PC-9 (cell line): ENCODE results near the gene PTTG1IP.

ENCODE experiments used
- CTCF ChIP-seq: fragments of 200-600 bp; sonication (generic); conservative IDR thresholded peaks from 2 replicates; pipeline ENCODE4 v1.6.1; 2017; ENCODE audit warnings: mixed run types, antibody characterized with exemption, mild to moderate bottlenecking, moderate library complexity
- EZH2 ChIP-seq: fragments of 200-600 bp; sonication (generic); IDR thresholded peaks from 2 replicates; pipeline ENCODE4 v1.8.0; 2017; ENCODE audit warnings: antibody characterized with exemption, low read depth

- TF ChIP-seq CTCF: no peak
- no peak for TF ChIP-seq EZH2
Measured at GRCh38 chr21:44836666-44837471, 36.6 kb downstream of the PTTG1IP start.
